Right atrium auricular region (tissue), 2 donors: ENCODE measurements around the gene CAPN7. TPM values are rescaled to one million over a fixed set of nuclear protein-coding genes. Genes with fewer than 3 reads are reported as not detected.
"Not testable (repeated sequence)": the region's sequence is repeated elsewhere in the genome, so short reads cannot be mapped to it uniquely, and the experiment has no call there.

Source experiments
- DNase-seq: peaks from one replicate; pipeline ENCODE4 v3.0.0-alpha.2; 2019; ENCODE audit warnings: low spot score
- H3K27ac ChIP-seq, 2 donors: fragments of 200-600 bp; sonication (generic); 1 replicate in 1 of 2; 2 replicates in 1 of 2; pipeline ENCODE4 v1.5.1; 2016 to 2019
- H3K27me3 ChIP-seq, 2 donors: fragments of 200-600 bp; sonication (generic); one replicate each; pipeline versions ENCODE4 v1.5.1 to v1.6.0; 2017 to 2019
- H3K36me3 ChIP-seq: fragments of 200-600 bp; sonication (generic); one replicate; pipeline ENCODE4 v1.5.1; 2016
- H3K4me1 ChIP-seq, 2 donors: fragments of 200-600 bp; sonication (generic); one replicate each; pipeline versions ENCODE4 v1.5.1 to v1.6.0; 2017 to 2019
- H3K4me3 ChIP-seq, 2 donors: fragments of 200-600 bp; sonication (generic); 1 replicate in 1 of 2; 2 replicates in 1 of 2; pipeline ENCODE4 v1.5.1; 2017 to 2019; ENCODE audit warnings: mild to moderate bottlenecking in 1 of 2, moderate library complexity in 1 of 2
- H3K9me3 ChIP-seq, 2 donors: fragments of 200-600 bp; sonication (generic); one replicate each; pipeline ENCODE4 v1.5.1; 2019
- CTCF ChIP-seq, 2 donors: fragments of 200-600 bp; sonication (generic); IDR thresholded peaks; one replicate each; pipeline ENCODE4 v1.5.1; 2019; ENCODE audit warnings: antibody characterized with exemption in 2 of 2
- total RNA-seq, 2 donors: library from RNA; depleted of rRNA; stranded (reverse); fragments of >200 nt; gene quantifications; one replicate each; pipeline ENCODE4 v1.1.0, GENCODE V29; 2016

The CAPN7 gene
- total RNA-seq, result 10 to 100 TPM; 21.2 to 21.3 TPM

GRCh38 chr3:15205934-15206661 lies at the start of gene CAPN7:
TSS of gene CAPN7 (plus strand) at chr3:15206246. CDS start at chr3:15206496, 250 bp downstream.
- H3K27me3 ChIP-seq, result no peaks in the 10 kb centered on the region
- H3K9me3 ChIP-seq, result no peaks in the 10 kb centered on the region
- H3K4me3 ChIP-seq, result peak within 1 kb of the TSS; percentile 71 to 97
- H3K36me3 ChIP-seq, result no peaks in the 10 kb centered on the region
- DNase-seq, result peak; percentile 95
- peaks cover 0 to 31% of the 10 kb centered on the region in 2 donors for H3K4me1 ChIP-seq
- TF ChIP-seq CTCF (IDR thresholded peaks at IDR 0.05), result peak in 1 of 2 donors; percentile 48
- H3K27ac ChIP-seq, result peak within 1 kb of the TSS; percentile 96 to 99

- Histone ChIP-seq H3K4me3 (no peak overlapping the region), H3K36me3 (no peaks in the 10 kb centered on the region), H3K4me1 (no peaks in the 10 kb centered on the region), H3K27me3 (no peaks in the 10 kb centered on the region), H3K9me3 (no peaks in the 10 kb centered on the region), H3K27ac (no peak overlapping the region)
- no peak for DNase-seq
- TF ChIP-seq CTCF (IDR thresholded peaks at IDR 0.05), result no peak
Observed at GRCh38 chr3:15157441-15157840, 48.6 kb upstream of the CAPN7 start.

GRCh38 chr3:15159501-15160136 lies 46.4 kb upstream of the CAPN7 start:
- DNase-seq, result no peak
- Histone ChIP-seq H3K4me3 (no peak overlapping the region), H3K27ac (no peak overlapping the region), H3K36me3 (no peaks in the 10 kb centered on the region), H3K27me3 (no peaks in the 10 kb centered on the region), H3K9me3 (no peaks in the 10 kb centered on the region), H3K4me1 (no peaks in the 10 kb centered on the region)
- no peak for TF ChIP-seq CTCF (IDR thresholded peaks at IDR 0.05)

GRCh38 chr3:15160662-15161061 lies 45.4 kb upstream of the CAPN7 start:
- no peaks in the 10 kb centered on the region for H3K36me3 ChIP-seq
- H3K4me1 ChIP-seq, result no peaks in the 10 kb centered on the region
- H3K9me3 ChIP-seq, result no peaks in the 10 kb centered on the region
- H3K27ac ChIP-seq, result no peak overlapping the region
- TF ChIP-seq CTCF (IDR thresholded peaks at IDR 0.05), result no peak
- no peaks in the 10 kb centered on the region for H3K27me3 ChIP-seq
- H3K4me3 ChIP-seq, result no peak overlapping the region
- no peak for DNase-seq

GRCh38 chr3:15161133-15161532 lies 44.9 kb upstream of the CAPN7 start:
- H3K27ac ChIP-seq, result no peak overlapping the region
- no peaks in the 10 kb centered on the region for H3K36me3 ChIP-seq
- no peaks in the 10 kb centered on the region for H3K9me3 ChIP-seq
- H3K4me1 ChIP-seq, result no peaks in the 10 kb centered on the region
- H3K4me3 ChIP-seq, result no peak overlapping the region
- TF ChIP-seq CTCF (IDR thresholded peaks at IDR 0.05), result no peak
- no peaks in the 10 kb centered on the region for H3K27me3 ChIP-seq
- DNase-seq, result no peak

GRCh38 chr3:15163656-15164055 lies 42.4 kb upstream of the CAPN7 start:
- not testable (repeated sequence) for H3K27me3 ChIP-seq, H3K4me3 ChIP-seq, H3K36me3 ChIP-seq, H3K4me1 ChIP-seq, H3K9me3 ChIP-seq, H3K27ac ChIP-seq, DNase-seq
